PC-3 (cell line): ENCODE measurements around the gene FKBP15. TPM values are rescaled to one million over a fixed set of nuclear protein-coding genes. Genes with fewer than 3 reads are reported as not detected.

Source experiments
- ATAC-seq: fragments of 200-7000 bp; cut with Tn5 transposase; 2 replicates; pipeline ENCODE4 v1.9.1; 2020; ENCODE audit warnings: mild to moderate bottlenecking, moderate library complexity
- BruUV-seq: library from RNA; stranded (reverse); fragments of 400-500 nt; replicated peaks from 2 replicates; lab custom pipeline; 2021; lab: Mats Ljungman, UMichigan
- CTCF ChIA-PET: fragments of 300-600 bp; sonication (Branson Sonifier 250); formaldehyde crosslinking; loops from one replicate; lab custom pipeline; 2022; ENCODE audit warnings: antibody characterized with exemption; lab: Charles Lee
- POLR2A ChIA-PET: fragments of 300-600 bp; sonication (Branson Sonifier 250); formaldehyde crosslinking; loops from one replicate; lab custom pipeline; 2022; ENCODE audit warnings: antibody characterized with exemption; ENCODE audit not compliant: unreplicated experiment; lab: Charles Lee
- DNase-seq: peaks from one replicate; pipeline ENCODE4 v3.0.0-alpha.2; 2015
- H2AFZ ChIP-seq: fragments of 300-600 bp; sonication (generic); 2 replicates; pipeline ENCODE4 v1.6.0; 2016; ENCODE audit warnings: antibody characterized with exemption, low read length
- H3F3A ChIP-seq: fragments of 300-600 bp; sonication (generic); one replicate; pipeline ENCODE4 v1.6.0; 2017; ENCODE audit warnings: antibody characterized with exemption, low read length, control low read depth, mild to moderate bottlenecking; ENCODE audit not compliant: unreplicated experiment
- H3K27ac ChIP-seq: fragments of 300-600 bp; sonication (generic); 2 replicates; pipeline ENCODE4 v1.5.1; 2016; ENCODE audit warnings: mild to moderate bottlenecking, low read length
- H3K27me3 ChIP-seq: fragments of 300-600 bp; sonication (generic); 2 replicates; pipeline ENCODE4 v1.6.1; 2016; ENCODE audit warnings: low read length, mixed read lengths
- H3K36me3 ChIP-seq: fragments of 300-600 bp; sonication (generic); 2 replicates; pipeline ENCODE4 v1.6.1; 2016; ENCODE audit warnings: low read depth, mixed run types, low read length, mixed read lengths
- H3K4me1 ChIP-seq: fragments of 300-600 bp; sonication (generic); 2 replicates; pipeline ENCODE4 v1.5.1; 2016; ENCODE audit warnings: low read length; ENCODE audit not compliant: insufficient read depth
- H3K4me2 ChIP-seq: fragments of 300-600 bp; sonication (generic); 2 replicates; pipeline ENCODE4 v1.6.0; 2016; ENCODE audit warnings: low read length
- H3K4me3 ChIP-seq: fragments of 300-600 bp; sonication (generic); 2 replicates; pipeline ENCODE4 v1.5.1; 2016; ENCODE audit warnings: mild to moderate bottlenecking, low read length, mixed read lengths
- H3K79me2 ChIP-seq: fragments of 300-600 bp; sonication (generic); 2 replicates; pipeline ENCODE4 v1.6.1; 2017; ENCODE audit warnings: low read length, mixed read lengths
- H3K9ac ChIP-seq: fragments of 300-600 bp; sonication (generic); 2 replicates; pipeline ENCODE4 v1.6.0; 2016; ENCODE audit warnings: mild to moderate bottlenecking, low read length
- H3K9me2 ChIP-seq: fragments of 300-600 bp; sonication (generic); replicated peaks from 2 replicates; pipeline ENCODE4 v1.6.1; 2016; ENCODE audit warnings: mixed run types, low read length, mixed read lengths
- H3K9me3 ChIP-seq: fragments of 300-600 bp; sonication (generic); 2 replicates; pipeline ENCODE4 v1.6.1; 2016; ENCODE audit warnings: low read length, mixed read lengths
- H4K20me1 ChIP-seq: fragments of 300-600 bp; sonication (generic); 2 replicates; pipeline ENCODE4 v1.6.1; 2016; ENCODE audit warnings: low read length, mixed read lengths
- EZH2 ChIP-seq: fragments of 300-600 bp; sonication (generic); IDR thresholded peaks from one replicate; pipeline ENCODE4 v1.6.1; 2017; ENCODE audit warnings: antibody characterized with exemption, mild to moderate bottlenecking, low read length; ENCODE audit not compliant: unreplicated experiment
- EZH2phosphoT487 ChIP-seq: fragments of 300-600 bp; sonication (generic); IDR thresholded peaks from 2 replicates; pipeline ENCODE4 v1.6.1; 2018; ENCODE audit warnings: mild to moderate bottlenecking, antibody characterized with exemption, low read length, borderline replicate concordance
- intact Hi-C: fragments of 100-400 bp; cut with micrococcal nuclease; formaldehyde crosslinking; loops from 2 replicates; pipeline ENCODE4 v1.9.0; 2023
- total RNA-seq: library from RNA; depleted of rRNA; stranded (reverse); fragments of >200 nt; gene quantifications from 2 replicates; pipeline ENCODE4 v1.2.3, GENCODE V29; 2014
- TF ChIP-seq, protein P1 (sequence below): fragments of 300-600 bp; sonication (generic); conservative IDR thresholded peaks from 2 replicates; pipeline ENCODE4 v1.5.1; 2017; ENCODE audit warnings: antibody characterized with exemption, low read depth, mild to moderate bottlenecking, low read length

The FKBP15 gene
- total RNA-seq, 1 experiment from 2014 or later, result 15.0 TPM

GRCh38 chr9:113184539-113184938 lies 36.5 kb downstream of the FKBP15 start:
- H4K20me1 ChIP-seq, result no peaks in the 10 kb centered on the region
- no peaks in the 10 kb centered on the region for H3K9me3 ChIP-seq
- H3K9ac ChIP-seq, result no peak overlapping the region
- H3K27me3 ChIP-seq, result no peaks in the 10 kb centered on the region
- no peaks in the 10 kb centered on the region for H3F3A ChIP-seq
- no TSS peak for BruUV-seq
- intact Hi-C loops, result no loop called here
- no peaks in the 10 kb centered on the region for H3K79me2 ChIP-seq
- TF ChIP-seq EZH2 (no peak), EZH2phosphoT487 (no peak)
- TF ChIP-seq, protein P1, sequence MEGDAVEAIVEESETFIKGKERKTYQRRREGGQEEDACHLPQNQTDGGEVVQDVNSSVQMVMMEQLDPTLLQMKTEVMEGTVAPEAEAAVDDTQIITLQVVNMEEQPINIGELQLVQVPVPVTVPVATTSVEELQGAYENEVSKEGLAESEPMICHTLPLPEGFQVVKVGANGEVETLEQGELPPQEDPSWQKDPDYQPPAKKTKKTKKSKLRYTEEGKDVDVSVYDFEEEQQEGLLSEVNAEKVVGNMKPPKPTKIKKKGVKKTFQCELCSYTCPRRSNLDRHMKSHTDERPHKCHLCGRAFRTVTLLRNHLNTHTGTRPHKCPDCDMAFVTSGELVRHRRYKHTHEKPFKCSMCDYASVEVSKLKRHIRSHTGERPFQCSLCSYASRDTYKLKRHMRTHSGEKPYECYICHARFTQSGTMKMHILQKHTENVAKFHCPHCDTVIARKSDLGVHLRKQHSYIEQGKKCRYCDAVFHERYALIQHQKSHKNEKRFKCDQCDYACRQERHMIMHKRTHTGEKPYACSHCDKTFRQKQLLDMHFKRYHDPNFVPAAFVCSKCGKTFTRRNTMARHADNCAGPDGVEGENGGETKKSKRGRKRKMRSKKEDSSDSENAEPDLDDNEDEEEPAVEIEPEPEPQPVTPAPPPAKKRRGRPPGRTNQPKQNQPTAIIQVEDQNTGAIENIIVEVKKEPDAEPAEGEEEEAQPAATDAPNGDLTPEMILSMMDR, result no peak
- ATAC-seq (no peak), DNase-seq (peak; percentile 8)
- H3K27ac ChIP-seq, result no peak overlapping the region
- ChIA-PET POLR2A (interaction anchor here (0.5 kb wide), 1 partner anchor 1251 kb away, joined by 4 read pairs; no protein-coding TSS in a partner anchor), CTCF (no interaction called here)
- H3K4me1 ChIP-seq, result peaks cover 15% of the 10 kb centered on the region
- peaks cover 36% of the 10 kb centered on the region for H3K36me3 ChIP-seq
- no peak overlapping the region for H3K4me3 ChIP-seq
- H3K9me2 ChIP-seq, result no peaks in the 10 kb centered on the region
- H2AFZ ChIP-seq, result no peak overlapping the region
- H3K4me2 ChIP-seq, result no peak overlapping the region

DNA sequence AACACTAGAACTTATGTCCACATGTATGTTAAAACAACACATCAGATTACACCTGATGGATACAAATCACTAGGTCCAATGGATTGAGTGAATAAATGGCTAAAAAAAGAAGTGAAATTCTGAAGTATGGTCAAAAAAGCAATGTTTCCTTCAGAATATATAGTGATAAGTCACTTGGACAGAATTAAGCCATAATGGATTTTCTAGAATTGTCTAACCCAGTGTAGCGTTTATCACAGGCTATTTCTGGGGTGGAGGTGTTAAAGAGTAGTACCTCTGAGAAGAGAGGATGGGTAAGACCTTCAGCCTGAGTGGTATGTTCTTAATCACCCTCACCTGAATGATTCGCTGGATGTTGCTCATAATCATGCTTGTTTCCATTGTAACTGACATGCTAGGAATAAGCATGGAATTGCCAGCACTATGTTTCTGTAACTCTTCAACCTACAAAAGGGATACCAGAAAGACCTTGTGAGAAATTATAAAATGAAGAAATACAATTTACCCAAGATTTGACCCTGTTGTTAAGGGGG lies 37.1 kb downstream of the FKBP15 start:
- no peaks in the 10 kb centered on the region for H3K9me3 ChIP-seq
- TF ChIP-seq, protein P1, result no peak
- TF ChIP-seq EZH2phosphoT487, result no peak
- no peak for TF ChIP-seq EZH2
- H3K9me2 ChIP-seq, result no peaks in the 10 kb centered on the region
- no peak for ATAC-seq
- no peaks in the 10 kb centered on the region for H3K27me3 ChIP-seq
- ChIA-PET CTCF (no interaction called here), POLR2A (no interaction called here)
- no peaks in the 10 kb centered on the region for H3K79me2 ChIP-seq
- no peak overlapping the region for H3K27ac ChIP-seq
- peaks cover 15% of the 10 kb centered on the region for H3K4me1 ChIP-seq
- BruUV-seq, result no TSS peak
- H3F3A ChIP-seq, result no peaks in the 10 kb centered on the region
- no peak overlapping the region for H3K4me2 ChIP-seq
- DNase-seq, result no peak
- no peaks in the 10 kb centered on the region for H4K20me1 ChIP-seq
- no peak overlapping the region for H3K4me3 ChIP-seq
- H3K36me3 ChIP-seq, result peaks cover 36% of the 10 kb centered on the region
- intact Hi-C loops, result no loop called here
- H2AFZ ChIP-seq, result no peak overlapping the region
- no peak overlapping the region for H3K9ac ChIP-seq

- Histone ChIP-seq H3K27ac (no peak overlapping the region), H4K20me1 (no peaks in the 10 kb centered on the region), H3K79me2 (no peaks in the 10 kb centered on the region), H3K9me3 (no peaks in the 10 kb centered on the region), H3K4me2 (no peak overlapping the region), H3K4me3 (no peak overlapping the region), H3K9me2 (no peaks in the 10 kb centered on the region), H3K4me1 (no peaks in the 10 kb centered on the region), H3K36me3 (peaks cover 38% of the 10 kb centered on the region), H2AFZ (no peak overlapping the region), H3K27me3 (no peaks in the 10 kb centered on the region), H3F3A (no peaks in the 10 kb centered on the region), H3K9ac (no peak overlapping the region)
- CTCF ChIA-PET, result no interaction called here
- ATAC-seq (no peak), DNase-seq (no peak)
- POLR2A ChIA-PET, result no interaction called here
- TF ChIP-seq, protein P1, result no peak
- no peak for TF ChIP-seq EZH2phosphoT487
- no peak for TF ChIP-seq EZH2
- intact Hi-C loops, result no loop called here
- BruUV-seq, result no TSS peak
Observed at GRCh38 chr9:113181165-113181564, 39.9 kb downstream of the FKBP15 start.
